ENCODE measurements around the gene CREM. TPM values are rescaled to one million over a fixed set of nuclear protein-coding genes. Genes with fewer than 3 reads are reported as not detected.

Gene CREM
- total RNA-seq, 4 donors from 2014 or later: 12.8 to 15.7 (median 13.3) TPM

DNA sequence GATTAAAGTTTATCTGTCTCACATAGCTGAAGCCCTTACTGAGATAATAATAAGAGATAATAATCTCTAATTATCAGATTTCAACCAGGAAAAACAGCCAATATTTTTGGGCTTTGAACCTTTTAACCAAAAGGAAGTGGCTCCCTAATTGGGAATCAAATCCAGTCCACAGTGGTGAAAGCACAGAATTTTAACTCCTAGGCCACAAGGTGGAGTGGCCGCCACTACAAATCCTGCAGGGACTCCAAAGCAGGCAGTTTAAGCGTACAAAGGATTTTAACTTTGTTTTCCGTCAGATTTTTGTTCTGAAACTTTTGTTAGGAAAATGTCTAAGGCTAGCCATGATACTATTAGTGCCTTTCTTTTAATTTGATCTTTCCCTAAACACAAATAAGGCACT, 110.1 kb downstream of the CREM start:
- TF ChIP-seq EP300 (IDR thresholded peaks at IDR 0.05): no peak
- no peak for TF ChIP-seq POLR2A (IDR thresholded peaks at IDR 0.05)
- TF ChIP-seq POLR2AphosphoS5 (IDR thresholded peaks at IDR 0.05): no peak
- TF ChIP-seq, protein P1, sequence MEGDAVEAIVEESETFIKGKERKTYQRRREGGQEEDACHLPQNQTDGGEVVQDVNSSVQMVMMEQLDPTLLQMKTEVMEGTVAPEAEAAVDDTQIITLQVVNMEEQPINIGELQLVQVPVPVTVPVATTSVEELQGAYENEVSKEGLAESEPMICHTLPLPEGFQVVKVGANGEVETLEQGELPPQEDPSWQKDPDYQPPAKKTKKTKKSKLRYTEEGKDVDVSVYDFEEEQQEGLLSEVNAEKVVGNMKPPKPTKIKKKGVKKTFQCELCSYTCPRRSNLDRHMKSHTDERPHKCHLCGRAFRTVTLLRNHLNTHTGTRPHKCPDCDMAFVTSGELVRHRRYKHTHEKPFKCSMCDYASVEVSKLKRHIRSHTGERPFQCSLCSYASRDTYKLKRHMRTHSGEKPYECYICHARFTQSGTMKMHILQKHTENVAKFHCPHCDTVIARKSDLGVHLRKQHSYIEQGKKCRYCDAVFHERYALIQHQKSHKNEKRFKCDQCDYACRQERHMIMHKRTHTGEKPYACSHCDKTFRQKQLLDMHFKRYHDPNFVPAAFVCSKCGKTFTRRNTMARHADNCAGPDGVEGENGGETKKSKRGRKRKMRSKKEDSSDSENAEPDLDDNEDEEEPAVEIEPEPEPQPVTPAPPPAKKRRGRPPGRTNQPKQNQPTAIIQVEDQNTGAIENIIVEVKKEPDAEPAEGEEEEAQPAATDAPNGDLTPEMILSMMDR (IDR thresholded peaks at IDR 0.05): no peak
- Histone ChIP-seq H3K4me1 (no peaks in the 10 kb centered on the region), H3K4me3 (no peak overlapping the region), H3K36me3 (no peaks in the 10 kb centered on the region), H3K27ac (no peak overlapping the region), H3K27me3 (no peaks in the 10 kb centered on the region), H3K9me3 (no peaks in the 10 kb centered on the region)
- DNase-seq (ENCODE audit: low spot score in 2 of 2): no peak
- WGBS: 82% methylated on average over 3 of the region's 3 CpGs

DNA sequence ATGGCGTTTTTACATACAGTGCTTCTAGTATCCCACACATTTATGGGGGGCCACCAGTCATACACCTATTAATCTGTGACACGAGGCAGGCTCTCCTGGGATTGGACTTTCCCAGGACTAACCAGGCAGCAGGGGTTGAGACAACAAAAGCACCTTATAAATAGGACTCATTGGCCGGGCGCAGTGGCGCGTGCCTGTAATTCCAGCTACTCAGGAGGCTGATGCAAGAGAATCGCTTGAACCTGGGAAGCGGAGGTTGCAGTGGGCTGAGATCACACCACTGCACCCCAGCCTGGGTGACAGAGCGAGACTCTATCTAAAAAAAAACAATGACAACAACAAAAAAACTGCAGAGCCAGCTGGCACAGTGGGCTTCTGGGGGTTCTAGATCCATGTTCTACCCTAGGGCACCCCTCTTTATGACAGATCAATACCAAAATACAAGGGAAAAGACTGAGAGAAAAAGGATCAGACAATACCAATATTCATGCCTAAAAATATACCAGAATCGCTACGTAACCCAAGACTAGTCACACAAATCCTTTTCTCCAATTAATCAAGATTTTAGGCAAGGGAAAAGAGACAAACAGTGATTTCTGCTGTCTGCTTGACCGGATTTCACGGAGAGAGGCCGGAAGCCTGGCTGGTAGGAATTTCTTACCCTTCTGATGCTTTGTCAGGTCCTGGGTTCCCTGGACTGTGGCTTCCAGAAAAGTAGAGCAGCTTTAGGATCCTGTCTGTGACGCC, 111.3 kb downstream of the CREM start:
- no peak overlapping the region for H3K4me3 ChIP-seq
- H3K36me3 ChIP-seq: no peaks in the 10 kb centered on the region
- H3K9me3 ChIP-seq: no peaks in the 10 kb centered on the region
- 92% methylated on average over 15 of the region's 15 CpGs for WGBS
- no peak overlapping the region for H3K27ac ChIP-seq
- H3K27me3 ChIP-seq: no peaks in the 10 kb centered on the region
- TF ChIP-seq EP300 (IDR thresholded peaks at IDR 0.05): no peak
- TF ChIP-seq, protein P1 (IDR thresholded peaks at IDR 0.05): no peak
- TF ChIP-seq POLR2A (IDR thresholded peaks at IDR 0.05): no peak
- no peak for TF ChIP-seq POLR2AphosphoS5 (IDR thresholded peaks at IDR 0.05)
- no peak for DNase-seq (ENCODE audit: low spot score in 2 of 2)
- H3K4me1 ChIP-seq: no peaks in the 10 kb centered on the region

DNA sequence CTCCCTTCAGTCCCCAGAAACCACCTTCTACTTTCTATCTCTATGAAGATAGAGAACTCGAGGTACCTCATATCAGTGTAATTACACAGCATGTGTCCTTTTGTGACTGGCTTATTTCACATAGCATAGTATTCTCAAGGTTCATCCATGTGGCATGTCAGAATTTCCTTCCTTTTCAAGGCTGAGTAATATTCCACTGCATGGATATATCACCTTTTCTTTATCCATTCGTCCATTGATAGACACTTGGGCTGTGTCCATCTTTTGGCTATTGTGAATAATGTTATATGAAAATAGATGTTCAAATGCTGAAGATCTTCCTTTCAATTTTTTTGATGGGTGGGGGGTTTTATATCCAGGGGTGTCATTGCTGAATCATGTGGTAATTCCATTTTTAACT, 117.9 kb downstream of the CREM start:
- H3K27me3 ChIP-seq: no peaks in the 10 kb centered on the region
- H3K4me3 ChIP-seq: no peak overlapping the region
- H3K27ac ChIP-seq: no peak overlapping the region
- no peaks in the 10 kb centered on the region for H3K4me1 ChIP-seq
- 97% methylated on average over 2 of the region's 2 CpGs for WGBS
- TF ChIP-seq, protein P1 (IDR thresholded peaks at IDR 0.05): no peak
- TF ChIP-seq EP300 (IDR thresholded peaks at IDR 0.05): no peak
- TF ChIP-seq POLR2AphosphoS5 (IDR thresholded peaks at IDR 0.05): no peak
- no peak for TF ChIP-seq POLR2A (IDR thresholded peaks at IDR 0.05)
- no peaks in the 10 kb centered on the region for H3K9me3 ChIP-seq
- no peaks in the 10 kb centered on the region for H3K36me3 ChIP-seq
- DNase-seq (ENCODE audit: low spot score in 2 of 2): no peak

DNA sequence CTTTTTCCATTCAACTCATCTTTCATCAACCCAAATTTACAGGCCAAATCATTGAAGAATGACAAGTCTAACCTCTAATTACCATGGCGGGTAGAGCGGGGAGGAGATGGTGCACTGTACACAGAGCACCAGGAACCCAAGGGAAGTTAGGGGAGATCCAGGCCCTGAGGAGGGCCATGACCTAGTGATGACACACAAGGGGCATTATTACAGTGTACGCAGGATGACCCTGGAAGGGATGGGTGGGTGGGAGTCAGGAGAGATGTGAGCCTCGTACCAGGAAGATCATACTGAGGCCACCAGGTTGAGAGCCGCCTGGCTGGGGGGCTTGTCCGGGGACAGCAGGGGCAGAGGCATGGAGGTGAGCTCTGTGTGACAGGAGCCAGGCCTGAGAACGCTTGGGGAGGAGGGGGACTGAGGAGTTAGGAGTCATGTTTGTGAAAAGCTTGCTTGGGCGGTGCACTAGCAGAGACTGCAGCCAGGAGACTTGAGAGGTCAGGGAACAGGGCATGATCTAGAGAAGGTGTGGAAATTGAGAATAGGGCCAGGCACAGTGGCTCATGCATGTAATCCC, 120.2 kb downstream of the CREM start:
- no peaks in the 10 kb centered on the region for H3K27me3 ChIP-seq
- H3K4me1 ChIP-seq: no peaks in the 10 kb centered on the region
- 87% methylated on average over 8 of the region's 8 CpGs for WGBS
- H3K4me3 ChIP-seq: no peak overlapping the region
- H3K36me3 ChIP-seq: no peaks in the 10 kb centered on the region
- no peak for DNase-seq (ENCODE audit: low spot score in 2 of 2)
- TF ChIP-seq POLR2AphosphoS5 (IDR thresholded peaks at IDR 0.05) (no peak), EP300 (IDR thresholded peaks at IDR 0.05) (no peak), POLR2A (IDR thresholded peaks at IDR 0.05) (no peak)
- TF ChIP-seq, protein P1 (IDR thresholded peaks at IDR 0.05): no peak
- H3K27ac ChIP-seq: no peak overlapping the region
- no peaks in the 10 kb centered on the region for H3K9me3 ChIP-seq

DNA sequence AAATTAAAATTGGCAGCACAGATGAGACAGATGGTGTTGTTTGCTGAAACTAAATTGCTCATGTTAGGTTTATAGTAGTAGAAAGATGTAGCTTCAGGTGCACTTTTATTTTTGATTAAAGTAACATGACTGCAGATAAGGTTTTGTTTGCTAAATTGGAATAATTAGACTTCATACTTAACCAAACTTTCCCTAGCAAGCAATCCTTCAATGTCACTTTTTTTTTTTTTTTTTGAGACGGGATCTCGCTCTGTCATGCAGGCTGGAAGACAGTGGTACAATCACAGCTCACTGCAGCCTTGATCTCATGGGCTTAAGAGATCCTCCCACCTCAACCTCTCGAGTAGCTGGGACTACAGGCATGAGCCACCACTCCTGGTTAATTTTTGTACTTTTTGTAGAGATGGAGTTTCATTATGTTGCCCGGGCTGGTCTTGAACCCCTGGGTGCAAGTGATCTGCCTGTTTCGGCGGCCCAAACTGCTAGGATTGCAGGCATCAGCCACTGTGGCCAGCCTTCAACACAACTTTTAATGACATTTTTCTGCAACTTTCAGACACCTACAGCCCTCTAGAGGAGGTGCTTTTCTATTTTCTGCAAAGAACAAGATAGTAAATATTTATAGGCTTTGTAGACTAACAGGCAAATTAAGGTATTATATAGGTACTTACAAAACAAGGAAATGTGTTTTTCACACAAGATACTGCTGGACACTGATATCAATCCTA, 124.9 kb downstream of the CREM start:
- TF ChIP-seq, protein P1 (IDR thresholded peaks at IDR 0.05): no peak
- TF ChIP-seq POLR2AphosphoS5 (IDR thresholded peaks at IDR 0.05): no peak
- 79% methylated on average over 6 of the region's 6 CpGs for WGBS

More for the DNA sequence above, 124.9 kb downstream of the CREM start:
- no peaks in the 10 kb centered on the region for H3K4me1 ChIP-seq
- DNase-seq (ENCODE audit: low spot score in 2 of 2): no peak
- no peaks in the 10 kb centered on the region for H3K36me3 ChIP-seq
- H3K9me3 ChIP-seq: no peaks in the 10 kb centered on the region
- H3K27ac ChIP-seq: no peak overlapping the region
- H3K27me3 ChIP-seq: no peaks in the 10 kb centered on the region
- H3K4me3 ChIP-seq: no peak overlapping the region
